Neutrophil (primary cell): Measurements from ENCODE around the gene LRRC7.
A peak's percentile ranks its signal among the peaks of the same experiment; 100 is the strongest.

Source experiments
- H3K27ac ChIP-seq: fragments of 200-600 bp; sonication (generic); 2 replicates; pipeline ENCODE4 v1.5.1; 2016; ENCODE audit warnings: mild to moderate bottlenecking, moderate library complexity
- H3K27me3 ChIP-seq: fragments of 200-600 bp; sonication (generic); 2 replicates; pipeline ENCODE4 v1.6.0; 2016; ENCODE audit warnings: mild to moderate bottlenecking
- H3K36me3 ChIP-seq: fragments of 200-600 bp; sonication (generic); 2 replicates; pipeline ENCODE4 v1.5.1; 2017
- H3K4me1 ChIP-seq, 2 experiments: fragments of 200-600 bp in 1 of 2; sonication (generic) in 1 of 2; 1 replicate in 1 of 2; 2 replicates in 1 of 2; pipeline versions ENCODE4 v1.5.1 to v1.6.1; 2013 to 2016; ENCODE audit warnings: low read depth in 1 of 2, low read length in 1 of 2, mild to moderate bottlenecking in 1 of 2, moderate library complexity in 1 of 2; ENCODE audit not compliant: control insufficient read depth in 1 of 2, insufficient read depth in 1 of 2
- H3K4me3 ChIP-seq, 2 experiments: fragments of 200-600 bp in 1 of 2; sonication (generic) in 1 of 2; 1 replicate in 1 of 2; 2 replicates in 1 of 2; pipeline ENCODE4 v1.5.1; 2013 to 2016; ENCODE audit warnings: low read depth in 1 of 2, low read length in 1 of 2, mild to moderate bottlenecking in 1 of 2, moderate library complexity in 1 of 2
- H3K9me3 ChIP-seq: fragments of 200-600 bp; sonication (generic); 2 replicates; pipeline ENCODE4 v1.5.1; 2016
- CTCF ChIP-seq: fragments of 200-600 bp; sonication (generic); IDR thresholded peaks from 2 replicates; pipeline ENCODE4 v1.5.1; 2016; ENCODE audit warnings: antibody characterized with exemption

LRRC7 gene

GRCh38 chr1:69888657-69889056 lies 320.9 kb downstream of the LRRC7 start:
- Histone ChIP-seq H3K27me3 (no peaks in the 10 kb centered on the region), H3K27ac (no peak overlapping the region), H3K9me3 (no peaks in the 10 kb centered on the region), H3K4me3 (no peak overlapping the region), H3K36me3 (no peaks in the 10 kb centered on the region), H3K4me1 (no peaks in the 10 kb centered on the region)
- no peak for TF ChIP-seq CTCF

GRCh38 chr1:69898403-69898947 lies 330.8 kb downstream of the LRRC7 start:
- TF ChIP-seq CTCF: no peak
- Histone ChIP-seq H3K4me3 (no peak overlapping the region), H3K27me3 (no peaks in the 10 kb centered on the region), H3K27ac (no peak overlapping the region), H3K36me3 (no peaks in the 10 kb centered on the region), H3K9me3 (no peaks in the 10 kb centered on the region), H3K4me1 (no peaks in the 10 kb centered on the region)

- no peaks in the 10 kb centered on the region for H3K36me3 ChIP-seq
- no peaks in the 10 kb centered on the region for H3K27me3 ChIP-seq
- TF ChIP-seq CTCF: no peak
- no peak overlapping the region for H3K4me3 ChIP-seq
- H3K4me1 ChIP-seq: no peaks in the 10 kb centered on the region
- H3K27ac ChIP-seq: peak overlapping the region; percentile 59
- H3K9me3 ChIP-seq: no peaks in the 10 kb centered on the region
Measured at GRCh38 chr1:69911301-69911801, 343.6 kb downstream of the LRRC7 start.

GRCh38 chr1:69913977-69914376 lies 346.3 kb downstream of the LRRC7 start:
- Histone ChIP-seq H3K9me3 (no peaks in the 10 kb centered on the region), H3K4me1 (no peaks in the 10 kb centered on the region), H3K27ac (no peak overlapping the region), H3K36me3 (no peaks in the 10 kb centered on the region), H3K4me3 (no peak overlapping the region), H3K27me3 (no peaks in the 10 kb centered on the region)
- no peak for TF ChIP-seq CTCF

GRCh38 chr1:69914976-69915765 lies 347.4 kb downstream of the LRRC7 start:
- no peak for TF ChIP-seq CTCF
- Histone ChIP-seq H3K36me3 (no peaks in the 10 kb centered on the region), H3K4me3 (no peak overlapping the region)

More at GRCh38 chr1:69914976-69915765, 347.4 kb downstream of the LRRC7 start:
- no peaks in the 10 kb centered on the region for H3K27me3 ChIP-seq
- H3K4me1 ChIP-seq: no peaks in the 10 kb centered on the region
- H3K9me3 ChIP-seq: no peaks in the 10 kb centered on the region
- H3K27ac ChIP-seq: no peak overlapping the region
